ENCODE results near the gene SLC22A25.

Gene SLC22A25

GRCh38 chr11:63290285-63290684 is 46.9 kb upstream of the SLC22A25 start (continued):
- TF ChIP-seq PRDM2 (tag by site-specific recombination; IDR thresholded peaks at IDR 0.05; ENCODE audit: borderline replicate concordance) (no peak), ZBTB21 (tag by site-specific recombination; IDR thresholded peaks at IDR 0.05) (no peak), ZNF366 (tag by site-specific recombination; conservative IDR thresholded peaks at IDR 0.05) (no peak), ZNF26 (tag by site-specific recombination; IDR thresholded peaks at IDR 0.05) (no peak), ZNF692 (tag by site-specific recombination; IDR thresholded peaks at IDR 0.05) (no peak), BCL11B (tag by site-specific recombination; IDR thresholded peaks at IDR 0.05; ENCODE audit: low read depth) (no peak)

GRCh38 chr11:63289658-63290057 is 46.3 kb upstream of the SLC22A25 start:
- no peaks in the 10 kb centered on the region for H3K36me3 ChIP-seq (ENCODE audit: control insufficient read depth in 2 of 2, insufficient read depth in 1 of 2, low read length in 2 of 2)
- TF ChIP-seq ZNF558 (tag by site-specific recombination; IDR thresholded peaks at IDR 0.05) = no peak
- no peak for TF ChIP-seq IKZF3 (tag by site-specific recombination; IDR thresholded peaks at IDR 0.05)
- TF ChIP-seq ZNF701 (tag by site-specific recombination; IDR thresholded peaks at IDR 0.05) = no peak
- no peak for TF ChIP-seq MYNN (tag by site-specific recombination; IDR thresholded peaks at IDR 0.05; ENCODE audit: borderline replicate concordance)
- no peak for TF ChIP-seq ZNF623 (tag by site-specific recombination; IDR thresholded peaks at IDR 0.05)
- no peak for TF ChIP-seq ZNF221 (tag by site-specific recombination; IDR thresholded peaks at IDR 0.05; ENCODE audit: borderline replicate concordance)
- CTCF ChIA-PET = no interaction called here

GRCh38 chr11:63282579-63282978 is 39.2 kb upstream of the SLC22A25 start:
- Histone ChIP-seq H3K27ac (ENCODE audit: extremely low read depth, low read depth, low read length) (no peak overlapping the region), H3K4me3 (ENCODE audit: low read depth, low read length) (no peak overlapping the region), H3K4me1 (ENCODE audit: control insufficient read depth, insufficient read depth, low read length) (no peaks in the 10 kb centered on the region), H3K9me3 (ENCODE audit: control insufficient read depth, insufficient read depth, low read depth, low read length) (no peaks in the 10 kb centered on the region), H3K36me3 (ENCODE audit: control insufficient read depth in 2 of 2, insufficient read depth in 1 of 2, low read length in 2 of 2) (no peaks in the 10 kb centered on the region)
- ChIA-PET POLR2A (no interaction called here), CTCF (no interaction called here)
- no peak for TF ChIP-seq ZNF16 (tag by site-specific recombination; IDR thresholded peaks at IDR 0.05; ENCODE audit: low read depth)
- no peak for TF ChIP-seq YY1 (tag by site-specific recombination; IDR thresholded peaks at IDR 0.05)
- TF ChIP-seq ZNF426 (tag by site-specific recombination; IDR thresholded peaks at IDR 0.05) = no peak
- no peak for TF ChIP-seq ZNF660 (tag by site-specific recombination; IDR thresholded peaks at IDR 0.05)
- TF ChIP-seq HOXC10 (CRISPR knock-in tag; IDR thresholded peaks at IDR 0.05) = no peak
- TF ChIP-seq ZNF394 (tag by site-specific recombination; IDR thresholded peaks at IDR 0.05; ENCODE audit: borderline replicate concordance) = no peak
- TF ChIP-seq BCL11B (tag by site-specific recombination; IDR thresholded peaks at IDR 0.05; ENCODE audit: low read depth) = no peak
- TF ChIP-seq ZNF266 (tag by site-specific recombination; IDR thresholded peaks at IDR 0.05; ENCODE audit: low read depth) = no peak
- TF ChIP-seq ZNF513 (tag by site-specific recombination; IDR thresholded peaks at IDR 0.05) = no peak

More at GRCh38 chr11:63289658-63290057, 46.3 kb upstream of the SLC22A25 start:
- POLR2A ChIA-PET = no interaction called here
- Histone ChIP-seq H3K4me3 (ENCODE audit: low read depth, low read length) (no peak overlapping the region), H3K4me1 (ENCODE audit: control insufficient read depth, insufficient read depth, low read length) (no peaks in the 10 kb centered on the region), H3K27ac (ENCODE audit: extremely low read depth, low read depth, low read length) (no peak overlapping the region), H3K9me3 (ENCODE audit: control insufficient read depth, insufficient read depth, low read depth, low read length) (no peaks in the 10 kb centered on the region)

Measured in HEK293 (cell line).